Adrenal gland (tissue), 5 donors: ENCODE results near the gene CERCAM.

Experiments used
- POLR2A ChIP-seq, 2 donors: fragments of 450-650 bp; IDR thresholded peaks; one replicate each; pipeline ENCODE4 v1.6.1; 2017; ENCODE audit warnings: antibody characterized with exemption in 2 of 2, mild to moderate bottlenecking in 2 of 2, moderate library complexity in 1 of 2
- TF ChIP-seq, protein P1 (sequence below), 6 experiments: fragments of 450-650 bp in 4 of 6; fragments of 200-600 bp in 2 of 6; sonication (generic) in 1 of 6; IDR thresholded peaks; 1 replicate in 5 of 6; 2 replicates in 1 of 6; pipeline versions ENCODE4 v1.5.1 to v1.8.0; 2016 to 2021; ENCODE audit warnings: antibody characterized with exemption in 6 of 6, mild to moderate bottlenecking in 2 of 6, moderate library complexity in 1 of 6
- donor health status: DM: no; HTN: no; CAD: no.

DNA sequence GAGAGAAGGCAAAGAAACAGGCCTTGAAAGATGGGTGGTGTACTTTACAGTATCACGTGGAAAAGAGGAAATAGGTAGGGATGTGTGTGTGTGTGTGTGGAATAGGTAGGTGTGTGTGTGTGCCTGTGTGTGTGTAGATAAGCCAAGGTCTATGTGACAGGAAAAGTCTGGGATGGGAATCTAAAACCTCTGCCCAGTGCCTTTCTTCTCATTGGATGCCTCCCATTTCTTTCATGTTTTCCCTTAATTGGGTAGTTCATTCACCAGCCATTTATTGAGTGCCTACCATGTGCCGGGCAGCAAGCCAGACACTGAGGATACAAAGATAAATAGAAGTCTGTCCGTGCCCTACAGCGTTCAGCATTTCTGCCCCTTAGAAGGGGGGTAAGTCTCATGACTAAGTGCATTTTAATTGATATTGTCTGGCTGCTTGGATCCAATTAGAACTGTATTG is 48.4 kb upstream of the CERCAM start:
- TF ChIP-seq, protein P1, sequence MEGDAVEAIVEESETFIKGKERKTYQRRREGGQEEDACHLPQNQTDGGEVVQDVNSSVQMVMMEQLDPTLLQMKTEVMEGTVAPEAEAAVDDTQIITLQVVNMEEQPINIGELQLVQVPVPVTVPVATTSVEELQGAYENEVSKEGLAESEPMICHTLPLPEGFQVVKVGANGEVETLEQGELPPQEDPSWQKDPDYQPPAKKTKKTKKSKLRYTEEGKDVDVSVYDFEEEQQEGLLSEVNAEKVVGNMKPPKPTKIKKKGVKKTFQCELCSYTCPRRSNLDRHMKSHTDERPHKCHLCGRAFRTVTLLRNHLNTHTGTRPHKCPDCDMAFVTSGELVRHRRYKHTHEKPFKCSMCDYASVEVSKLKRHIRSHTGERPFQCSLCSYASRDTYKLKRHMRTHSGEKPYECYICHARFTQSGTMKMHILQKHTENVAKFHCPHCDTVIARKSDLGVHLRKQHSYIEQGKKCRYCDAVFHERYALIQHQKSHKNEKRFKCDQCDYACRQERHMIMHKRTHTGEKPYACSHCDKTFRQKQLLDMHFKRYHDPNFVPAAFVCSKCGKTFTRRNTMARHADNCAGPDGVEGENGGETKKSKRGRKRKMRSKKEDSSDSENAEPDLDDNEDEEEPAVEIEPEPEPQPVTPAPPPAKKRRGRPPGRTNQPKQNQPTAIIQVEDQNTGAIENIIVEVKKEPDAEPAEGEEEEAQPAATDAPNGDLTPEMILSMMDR (IDR thresholded peaks at IDR 0.05) = no peak
- TF ChIP-seq POLR2A (IDR thresholded peaks at IDR 0.05) = no peak
